Tibial nerve (tissue), 4 donors: ENCODE measurements around the gene DISC1. TPM values are rescaled to one million over a fixed set of nuclear protein-coding genes. Genes with fewer than 3 reads are reported as not detected.
"Not testable (repeated sequence)": the region's sequence is repeated elsewhere in the genome, so short reads cannot be mapped to it uniquely, and the experiment has no call there.

Experiments used
- DNase-seq, 2 donors: peaks; one replicate each; pipeline ENCODE4 v3.0.0-alpha.2; 2019; ENCODE audit warnings: low spot score in 2 of 2
- H3K27ac ChIP-seq, 4 donors: fragments of 200-600 bp; sonication (generic) in 3 of 4; one replicate each; pipeline ENCODE4 v1.5.1; 2017 to 2019; ENCODE audit warnings: mild to moderate bottlenecking in 1 of 4
- H3K27me3 ChIP-seq, 2 donors: fragments of 200-600 bp; sonication (generic) in 1 of 2; one replicate each; pipeline versions ENCODE4 v1.5.1 to v1.6.0; 2017 to 2019
- H3K36me3 ChIP-seq, 3 donors: fragments of 200-600 bp; sonication (generic); one replicate each; pipeline ENCODE4 v1.5.1; 2018 to 2019
- H3K4me1 ChIP-seq, 4 donors: fragments of 200-600 bp; sonication (generic) in 3 of 4; one replicate each; pipeline ENCODE4 v1.5.1; 2017 to 2019
- H3K4me3 ChIP-seq, 4 donors: fragments of 200-600 bp; sonication (generic) in 3 of 4; one replicate each; pipeline ENCODE4 v1.5.1; 2017 to 2019; ENCODE audit warnings: mild to moderate bottlenecking in 1 of 4, moderate library complexity in 1 of 4
- H3K9me3 ChIP-seq, 4 donors: fragments of 200-600 bp; sonication (generic) in 3 of 4; one replicate each; pipeline ENCODE4 v1.5.1; 2017 to 2019
- CTCF ChIP-seq, 5 experiments: fragments of 200-600 bp in 3 of 5; fragments of 450-650 bp in 2 of 5; sonication (generic) in 3 of 5; IDR thresholded peaks; one replicate each; pipeline ENCODE4 v1.5.1; 2016 to 2019; ENCODE audit warnings: antibody characterized with exemption in 5 of 5, mild to moderate bottlenecking in 3 of 5, moderate library complexity in 2 of 5
- EP300 ChIP-seq, 2 donors: sonication (generic); formaldehyde crosslinking; IDR thresholded peaks; one replicate each; pipeline ENCODE4 v1.6.1; 2017; ENCODE audit warnings: antibody characterized with exemption in 2 of 2, mild to moderate bottlenecking in 1 of 2
- POLR2A ChIP-seq, 2 donors: fragments of 450-650 bp; IDR thresholded peaks; one replicate each; pipeline ENCODE4 v1.6.1; 2017; ENCODE audit warnings: antibody characterized with exemption in 2 of 2, mild to moderate bottlenecking in 2 of 2, moderate library complexity in 2 of 2
- WGBS, 2 donors: methylation state at CpG; one replicate each; pipeline ENCODE4 v1.1.5; 2018; 5-methylcytosine and 5-hydroxymethylcytosine counted together
- total RNA-seq, 4 donors: library from RNA; depleted of rRNA; stranded (reverse); fragments of >200 nt; gene quantifications; one replicate each; pipeline ENCODE4 v1.1.0, GENCODE V29; 2016

Gene DISC1
- total RNA-seq, 4 donors from 2014 or later = 29.9 to 39.0 (median 32.7) TPM

GRCh38 chr1:231653632-231654031 lies 27.0 kb downstream of the DISC1 start:
- no peaks in the 10 kb centered on the region for H3K27me3 ChIP-seq
- DNase-seq = no peak
- WGBS, 2 donors = 96 to 98% methylated on average over 2 of the region's 2 CpGs

GRCh38 chr1:231656741-231657140 lies 30.2 kb downstream of the DISC1 start:
- H3K4me3 ChIP-seq = no peak overlapping the region
- H3K4me1 ChIP-seq = peaks cover 0 to 5% (median 0%) of the 10 kb centered on the region in 4 donors
- no peaks in the 10 kb centered on the region for H3K27me3 ChIP-seq
- TF ChIP-seq POLR2A (IDR thresholded peaks at IDR 0.05) = no peak
- TF ChIP-seq EP300 (IDR thresholded peaks at IDR 0.05) = no peak
- no peak for TF ChIP-seq CTCF (IDR thresholded peaks at IDR 0.05)
- DNase-seq = no peak
- peaks cover 0 to 5% (median 0%) of the 10 kb centered on the region in 4 donors for H3K9me3 ChIP-seq
- H3K27ac ChIP-seq = no peak overlapping the region
- peaks cover 0 to under 1% (median 0%) of the 10 kb centered on the region in 3 donors for H3K36me3 ChIP-seq
- WGBS, 2 donors = 88 to 92% methylated on average over 1 of the region's 1 CpG

More at GRCh38 chr1:231653632-231654031, 27.0 kb downstream of the DISC1 start:
- H3K27ac ChIP-seq = no peak overlapping the region
- TF ChIP-seq POLR2A (IDR thresholded peaks at IDR 0.05) = no peak
- TF ChIP-seq EP300 (IDR thresholded peaks at IDR 0.05) = no peak
- no peak for TF ChIP-seq CTCF (IDR thresholded peaks at IDR 0.05)
- H3K4me3 ChIP-seq = no peak overlapping the region
- peaks cover 0 to 5% (median 0%) of the 10 kb centered on the region in 4 donors for H3K9me3 ChIP-seq
- no peaks in the 10 kb centered on the region for H3K36me3 ChIP-seq
- peaks cover 0 to 10% (median 0%) of the 10 kb centered on the region in 4 donors for H3K4me1 ChIP-seq

GRCh38 chr1:231658223-231658622 lies 31.6 kb downstream of the DISC1 start:
- H3K27ac ChIP-seq, DNase-seq, H3K4me3 ChIP-seq, H3K27me3 ChIP-seq, H3K36me3 ChIP-seq, H3K4me1 ChIP-seq: not testable (repeated sequence)
- WGBS, 2 donors = 94 to 100% methylated on average over 1 of the region's 1 CpG
- peaks cover 0 to 14% (median 0%) of the 10 kb centered on the region in 4 donors for H3K9me3 ChIP-seq

- Histone ChIP-seq H3K36me3 (peaks cover 0 to 7% (median 0%) of the 10 kb centered on the region in 3 donors), H3K4me1 (no peaks in the 10 kb centered on the region), H3K4me3 (no peak overlapping the region), H3K27me3 (no peaks in the 10 kb centered on the region), H3K27ac (no peak overlapping the region), H3K9me3 (peaks cover 0 to 15% (median 0%) of the 10 kb centered on the region in 4 donors)
- TF ChIP-seq POLR2A (IDR thresholded peaks at IDR 0.05) = no peak
- DNase-seq = no peak
- 98 to 100% methylated on average over 3 of the region's 3 CpGs for WGBS, 2 donors
Measured at GRCh38 chr1:231660198-231660597, 33.6 kb downstream of the DISC1 start.

GRCh38 chr1:231663211-231663792 lies 36.7 kb downstream of the DISC1 start:
- DNase-seq = no peak
- peaks cover 0 to 10% (median 0%) of the 10 kb centered on the region in 4 donors for H3K9me3 ChIP-seq
- H3K4me3 ChIP-seq = no peak overlapping the region
- TF ChIP-seq POLR2A (IDR thresholded peaks at IDR 0.05) (no peak), CTCF (IDR thresholded peaks at IDR 0.05) (no peak), EP300 (IDR thresholded peaks at IDR 0.05) (peak in 1 of 2 donors; percentile 29)
- no peaks in the 10 kb centered on the region for H3K27me3 ChIP-seq
- H3K4me1 ChIP-seq = no peaks in the 10 kb centered on the region
- 71 to 82% methylated on average over 2 of the region's 2 CpGs for WGBS, 2 donors
- peaks cover 0 to 7% (median 0%) of the 10 kb centered on the region in 3 donors for H3K36me3 ChIP-seq
- H3K27ac ChIP-seq = no peak overlapping the region

- Histone ChIP-seq H3K9me3 (peaks cover 0 to 16% (median 0%) of the 10 kb centered on the region in 4 donors), H3K4me3 (no peak overlapping the region), H3K27me3 (no peaks in the 10 kb centered on the region), H3K4me1 (no peaks in the 10 kb centered on the region), H3K27ac (no peak overlapping the region), H3K36me3 (peaks cover 0 to 7% (median 0%) of the 10 kb centered on the region in 3 donors)
- TF ChIP-seq POLR2A (IDR thresholded peaks at IDR 0.05) (no peak), EP300 (IDR thresholded peaks at IDR 0.05) (no peak), CTCF (IDR thresholded peaks at IDR 0.05) (no peak)
- 51 to 67% methylated on average over 5 of the region's 5 CpGs for WGBS, 2 donors
- no peak for DNase-seq
Measured at GRCh38 chr1:231665101-231665500, 38.5 kb downstream of the DISC1 start.
